OCI-M2 (cell line): ENCODE results near the gene IFIT2.
"Not testable (repeated sequence)": the region's sequence is repeated elsewhere in the genome, so short reads cannot be mapped to it uniquely, and the experiment has no call there.

ENCODE experiments used
- DNase-seq: peaks from one replicate; lab custom pipeline; 2025; ENCODE audit not compliant: unreplicated experiment; lab: John Stamatoyannopoulos, UW

IFIT2 gene

GRCh38 chr10:89306434-89307268 is 4.8 kb downstream of the IFIT2 start:
- no peak for DNase-seq

- DNase-seq = no peak
Measured at GRCh38 chr10:89307269-89307577, 5.4 kb downstream of the IFIT2 start.

GRCh38 chr10:89308266-89308665 is 6.4 kb downstream of the IFIT2 start:
- DNase-seq = no peak

- DNase-seq = no peak
Measured at GRCh38 chr10:89308736-89309135, 6.9 kb downstream of the IFIT2 start.

- DNase-seq = no peak
Measured at GRCh38 chr10:89309156-89310055, 7.6 kb downstream of the IFIT2 start.

GRCh38 chr10:89310056-89310893 is 8.4 kb downstream of the IFIT2 start:
- no peak for DNase-seq

- DNase-seq = no peak
Measured at GRCh38 chr10:89312973-89313372, 11.1 kb downstream of the IFIT2 start.

GRCh38 chr10:89314676-89315075 is 12.8 kb downstream of the IFIT2 start:
- no peak for DNase-seq

- DNase-seq = not testable (repeated sequence)
Measured at GRCh38 chr10:89318047-89318446, 16.2 kb downstream of the IFIT2 start.

GRCh38 chr10:89325081-89325480 is 23.2 kb downstream of the IFIT2 start:
- DNase-seq = not testable (repeated sequence)

GRCh38 chr10:89325856-89326255 is 24.0 kb downstream of the IFIT2 start:
- DNase-seq = not testable (repeated sequence)

- DNase-seq = peak; percentile 37
Measured at GRCh38 chr10:89327803-89328441, 26.1 kb downstream of the IFIT2 start, which contains the start of gene IFIT3. IFIT3 (plus strand) TSS chr10:89327997; CDS start chr10:89328074, 77 bp downstream.

GRCh38 chr10:89329151-89329550 is 27.3 kb downstream of the IFIT2 start:
- DNase-seq = no peak

- DNase-seq = not testable (repeated sequence)
Measured at GRCh38 chr10:89330014-89330413, 28.2 kb downstream of the IFIT2 start.

- no peak for DNase-seq
Measured at GRCh38 chr10:89330537-89331212, 28.8 kb downstream of the IFIT2 start.

- DNase-seq = not testable (repeated sequence)
Measured at GRCh38 chr10:89331487-89332122, 29.8 kb downstream of the IFIT2 start.

- no peak for DNase-seq
Measured at GRCh38 chr10:89332123-89332633, 30.3 kb downstream of the IFIT2 start.

GRCh38 chr10:89335226-89335625 is 33.4 kb downstream of the IFIT2 start:
- DNase-seq = no peak

GRCh38 chr10:89336241-89336640 is 34.4 kb downstream of the IFIT2 start:
- no peak for DNase-seq
